Stimulated activated CD4-positive, alpha-beta T cell treated with anti-CD3 and anti-CD28 coated beads, TNF-alpha, amount 100 ng/mL, for 48 hours (primary cell): ENCODE results near the gene GP1BB.
A peak's percentile ranks its signal among the peaks of the same experiment; 100 is the strongest.
"Not testable (repeated sequence)": the region's sequence is repeated elsewhere in the genome, so short reads cannot be mapped to it uniquely, and the experiment has no call there.

Source experiments
- DNase-seq, 3 donors: peaks; one replicate each; pipeline ENCODE4 v3.0.0-alpha.2; 2020; ENCODE audit warnings: low read depth in 3 of 3

GP1BB gene

GRCh38 chr22:19726064-19726788 lies 2.9 kb downstream of the GP1BB start:
- not testable (repeated sequence) for DNase-seq

DNA sequence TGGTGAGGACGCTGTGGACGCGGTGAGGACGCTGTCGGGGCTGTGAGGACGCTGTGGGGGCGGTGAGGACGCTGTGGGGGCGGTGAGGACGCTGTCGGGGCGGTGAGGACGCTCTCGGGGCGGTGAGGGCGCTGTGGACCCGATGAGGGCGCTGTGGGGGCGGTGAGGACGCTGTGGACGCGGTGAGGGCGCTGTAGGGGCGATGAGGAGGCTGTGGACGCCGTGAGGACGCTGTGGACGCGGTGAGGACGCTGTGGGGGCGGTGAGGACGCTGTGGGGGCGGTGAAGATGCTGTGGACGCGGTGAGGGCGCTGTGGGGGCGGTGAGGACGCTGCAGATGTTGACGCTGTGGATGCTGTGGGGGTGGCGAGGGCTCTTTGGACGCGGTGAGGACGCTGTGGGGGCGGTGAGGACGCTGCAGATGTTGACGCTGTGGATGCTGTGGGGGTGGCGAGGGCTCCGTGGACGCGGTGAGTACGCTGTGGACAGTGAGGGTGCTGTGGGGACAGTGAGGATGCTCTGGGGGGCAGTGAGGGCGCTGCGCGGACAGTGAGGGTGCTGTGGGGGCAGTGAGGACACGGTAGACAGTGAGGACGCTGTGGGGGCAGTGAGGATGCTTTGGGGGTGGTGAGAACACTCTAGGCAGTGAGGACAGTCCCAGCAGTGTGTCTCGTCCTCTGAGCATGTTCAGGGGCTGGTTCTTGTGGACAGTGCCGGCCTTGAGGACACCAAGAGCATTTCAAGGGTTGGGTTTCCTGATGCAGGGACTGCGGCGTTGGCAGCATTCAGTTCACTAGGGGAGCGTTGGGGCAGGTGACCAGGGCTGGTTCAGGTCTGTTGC lies 4.2 kb downstream of the GP1BB start:
- no peak for DNase-seq

DNA sequence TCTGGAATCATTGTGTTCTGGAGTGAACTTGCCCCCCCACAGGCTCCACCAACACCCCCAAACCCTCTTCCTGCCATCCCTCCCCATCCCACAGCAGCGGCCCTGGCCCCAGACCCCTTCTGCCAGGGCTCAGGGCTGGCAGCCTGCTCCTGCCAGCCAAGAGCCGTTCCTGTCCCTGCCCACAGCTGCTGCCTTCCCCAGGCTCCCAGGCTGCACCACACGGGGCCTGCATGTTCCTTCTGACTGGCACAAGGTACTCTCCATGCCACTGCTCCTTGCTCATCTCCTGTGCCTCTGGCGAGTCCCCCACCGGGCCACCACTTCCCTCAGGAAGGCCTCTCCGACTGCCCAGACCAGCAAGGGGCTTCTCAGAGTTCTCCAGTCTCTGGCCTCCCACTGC lies 4.9 kb downstream of the GP1BB start:
- no peak for DNase-seq

GRCh38 chr22:19728836-19729235 lies 5.5 kb downstream of the GP1BB start:
- DNase-seq, result no peak

DNA sequence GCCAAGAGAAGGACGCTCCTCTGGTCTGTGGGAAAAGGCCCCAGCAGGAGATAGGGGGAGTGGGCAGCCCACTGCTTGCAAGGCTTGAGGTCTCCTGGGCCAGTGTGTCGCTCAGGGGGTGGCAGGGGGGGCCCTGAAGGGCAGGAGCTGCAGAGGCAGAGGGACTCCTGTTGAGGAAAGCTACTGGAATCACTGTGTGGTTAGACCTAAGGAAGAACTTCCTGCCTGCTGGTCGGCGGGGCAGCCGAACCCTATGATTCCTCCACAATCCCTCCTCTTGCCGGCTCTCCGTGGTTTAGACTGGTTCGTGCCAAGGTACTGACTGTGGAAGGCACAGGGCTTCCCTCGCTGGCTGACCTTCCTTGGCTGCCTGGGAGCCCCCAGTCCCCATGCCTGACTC lies 6.2 kb downstream of the GP1BB start:
- DNase-seq, result no peak

DNA sequence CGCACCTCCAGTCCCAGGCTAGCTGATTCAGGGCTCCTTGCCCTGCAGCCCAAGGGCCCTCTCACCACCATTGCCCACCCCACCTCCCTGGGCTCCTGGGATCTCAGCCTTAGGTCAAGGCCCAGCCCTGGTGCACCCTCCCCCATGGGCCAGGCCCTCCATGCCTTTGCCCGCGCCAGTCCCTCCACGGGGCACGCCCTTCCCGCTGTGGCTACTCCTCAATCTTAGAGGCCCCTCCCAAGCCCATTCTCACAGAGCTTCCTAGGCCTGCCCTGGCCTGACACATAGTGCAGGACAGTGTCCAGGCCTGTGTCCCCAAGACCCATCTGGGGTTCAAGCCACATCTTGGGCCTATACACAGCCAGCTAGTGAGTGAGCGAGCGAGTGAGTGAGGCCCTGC lies 6.9 kb downstream of the GP1BB start:
- no peak for DNase-seq

DNA sequence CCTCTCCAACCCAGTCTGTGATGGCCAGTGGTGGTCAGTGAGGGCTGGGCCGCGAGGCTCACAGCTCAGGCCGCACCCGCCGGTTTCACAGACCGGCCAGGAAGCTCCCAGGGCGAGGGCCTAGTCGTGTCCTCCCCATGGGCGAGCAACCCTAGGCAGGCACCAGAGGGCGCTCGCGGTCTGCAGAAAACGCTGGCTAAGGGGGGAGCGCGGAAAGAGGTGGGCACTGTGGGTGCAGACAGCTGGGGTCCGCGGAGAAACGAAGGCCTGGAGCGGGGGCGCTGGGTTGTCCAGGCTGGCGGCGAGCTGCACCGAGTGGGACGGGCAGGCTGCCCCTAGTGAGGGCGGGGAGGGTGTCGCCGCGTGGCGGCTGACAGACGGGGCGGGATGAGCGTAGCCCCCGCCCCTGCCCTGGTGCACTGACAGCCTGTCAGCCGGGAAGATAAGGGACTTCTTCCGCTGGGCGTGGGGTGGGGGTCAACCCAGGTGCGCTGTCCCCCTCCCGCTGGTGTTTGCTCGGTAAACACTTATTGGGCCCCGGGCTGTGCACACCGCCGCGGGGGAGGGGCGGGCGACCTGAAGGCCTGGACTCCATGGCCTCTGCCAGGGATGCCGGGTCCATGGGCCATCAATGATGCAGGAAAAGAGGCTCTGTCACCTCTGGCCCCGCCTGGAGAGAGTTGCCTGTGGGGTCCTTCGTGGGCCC lies 7.5 kb downstream of the GP1BB start:
- DNase-seq, result peak; percentile 55 to 77 (median 73)

DNA sequence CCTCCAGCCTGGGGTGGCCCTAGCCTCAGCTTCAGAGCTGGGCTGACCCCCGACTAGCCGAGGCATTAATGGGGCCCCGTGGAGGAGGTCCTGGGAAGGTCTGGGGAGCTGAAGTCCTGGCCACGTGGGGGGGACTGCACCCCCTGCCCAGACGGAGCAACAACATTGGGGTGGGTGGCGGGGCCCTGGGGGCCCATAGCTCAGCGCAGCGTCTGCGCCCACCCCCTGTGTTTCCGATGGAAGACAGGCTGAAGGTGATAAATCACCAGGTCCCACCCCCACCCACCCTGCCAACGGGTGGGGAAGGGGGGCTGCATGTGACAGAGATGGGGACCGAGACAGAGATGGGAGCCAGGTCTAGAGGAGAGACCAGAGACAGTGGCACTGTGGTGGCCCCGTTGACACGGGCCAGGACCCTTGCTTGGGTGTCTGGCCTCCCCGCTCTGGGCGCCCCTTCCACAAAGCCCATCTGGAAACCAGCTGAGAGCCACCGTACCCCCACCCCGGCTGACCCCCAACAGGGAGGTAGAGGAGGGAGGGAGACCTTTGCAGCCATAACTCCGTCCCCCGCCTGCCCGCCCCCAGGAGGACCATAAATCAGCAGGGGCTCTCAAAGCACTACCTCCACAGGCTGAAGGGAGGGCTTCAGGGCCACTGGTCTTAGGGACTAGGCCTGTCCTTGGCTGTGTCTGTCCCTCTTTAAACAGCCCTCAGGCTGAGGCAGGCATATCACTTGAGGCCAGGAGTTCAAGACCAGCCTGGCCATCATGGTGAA lies 8.2 kb downstream of the GP1BB start:
- no peak for DNase-seq

- DNase-seq, result no peak
These were observed 9.2 kb downstream of the GP1BB start for GRCh38 chr22:19732403-19733113.

GRCh38 chr22:19733755-19734154 lies 10.4 kb downstream of the GP1BB start:
- no peak for DNase-seq

DNA sequence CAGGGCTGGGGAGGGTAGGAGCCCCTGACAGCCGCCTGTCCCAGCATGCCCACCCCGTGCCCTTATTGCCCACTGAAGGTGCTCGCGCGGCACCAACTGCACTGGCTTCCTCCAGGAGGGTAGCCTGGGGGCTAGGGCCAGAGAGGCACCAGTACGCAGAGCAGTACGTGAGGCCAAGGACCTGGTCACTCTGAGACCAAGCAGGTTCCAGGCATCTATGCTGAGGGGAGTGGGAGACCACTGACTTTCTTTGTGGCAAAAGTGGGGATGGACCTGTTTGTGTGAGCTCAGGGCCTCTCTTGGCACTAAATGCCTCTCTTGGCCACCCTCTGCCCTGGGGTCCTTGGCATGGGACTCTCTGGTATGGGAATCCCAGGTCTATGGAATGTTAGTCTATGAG lies 10.8 kb downstream of the GP1BB start:
- DNase-seq, result no peak

DNA sequence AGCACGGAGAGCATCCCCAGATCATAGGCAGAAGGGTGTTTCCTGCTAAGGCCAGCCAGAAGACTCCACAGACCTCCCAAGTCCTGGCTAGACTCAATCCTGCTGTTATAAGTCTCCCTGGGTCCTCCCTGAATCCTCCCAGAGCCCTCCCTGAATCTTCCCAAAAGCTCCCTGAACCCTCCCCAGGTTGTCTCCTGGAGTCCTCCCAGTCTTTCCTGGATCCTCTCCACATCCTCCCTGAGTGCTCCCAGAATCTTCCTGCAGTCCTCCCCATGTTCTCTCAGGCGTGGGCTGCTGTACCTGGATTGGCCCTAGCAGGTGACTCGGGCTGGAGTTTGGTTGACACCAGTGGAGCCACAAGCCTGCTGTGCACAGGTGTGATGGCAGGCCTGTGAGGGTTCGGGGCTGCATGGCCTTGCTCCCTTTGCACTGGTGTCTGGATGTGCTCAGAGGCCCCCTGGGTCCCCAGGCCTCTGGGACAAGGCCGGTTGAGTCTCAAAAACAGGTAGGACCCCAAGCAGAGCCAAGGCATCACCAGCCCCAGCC lies 11.6 kb downstream of the GP1BB start:
- no peak for DNase-seq

DNA sequence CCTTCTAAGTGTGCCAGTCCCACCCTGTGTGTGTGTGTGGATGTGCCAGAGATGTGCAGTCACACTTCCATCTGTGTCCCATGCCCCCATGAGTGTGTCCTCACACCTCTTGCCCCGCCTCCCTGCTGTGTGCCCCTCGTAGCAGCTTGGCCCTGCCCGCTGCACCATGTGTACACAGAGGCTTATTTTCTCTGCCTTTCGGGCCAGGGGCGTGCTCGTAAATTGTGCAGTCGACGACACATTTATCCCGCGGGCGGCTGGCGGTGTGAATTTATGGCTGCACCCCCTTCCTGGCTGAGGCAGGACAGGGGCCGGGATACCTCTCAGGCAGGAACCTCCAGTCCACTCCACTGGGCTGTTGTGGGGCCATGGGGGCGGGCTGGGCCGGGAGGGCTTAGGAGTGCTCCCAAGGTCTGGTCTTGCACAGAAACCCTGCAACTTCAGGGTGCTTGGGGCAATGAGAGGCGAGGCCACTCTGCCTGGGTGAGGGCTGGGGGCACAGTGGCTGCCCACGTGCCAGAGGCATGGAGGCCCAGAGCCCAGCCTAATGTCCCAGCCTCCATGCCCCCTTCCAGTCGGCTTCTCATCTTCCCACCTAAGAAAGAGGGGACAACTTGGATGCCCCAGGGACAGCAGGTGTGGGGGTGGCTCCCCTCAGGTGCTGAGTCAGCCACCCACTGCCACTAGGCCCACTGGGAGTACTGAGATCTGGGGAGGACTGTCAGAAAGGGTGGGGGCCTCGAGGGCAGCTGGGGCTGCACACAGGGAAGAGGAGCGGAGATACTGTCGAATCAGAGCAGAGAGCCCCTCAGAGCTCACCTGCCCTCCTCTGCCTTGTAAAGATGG lies 12.5 kb downstream of the GP1BB start:
- DNase-seq, result no peak

DNA sequence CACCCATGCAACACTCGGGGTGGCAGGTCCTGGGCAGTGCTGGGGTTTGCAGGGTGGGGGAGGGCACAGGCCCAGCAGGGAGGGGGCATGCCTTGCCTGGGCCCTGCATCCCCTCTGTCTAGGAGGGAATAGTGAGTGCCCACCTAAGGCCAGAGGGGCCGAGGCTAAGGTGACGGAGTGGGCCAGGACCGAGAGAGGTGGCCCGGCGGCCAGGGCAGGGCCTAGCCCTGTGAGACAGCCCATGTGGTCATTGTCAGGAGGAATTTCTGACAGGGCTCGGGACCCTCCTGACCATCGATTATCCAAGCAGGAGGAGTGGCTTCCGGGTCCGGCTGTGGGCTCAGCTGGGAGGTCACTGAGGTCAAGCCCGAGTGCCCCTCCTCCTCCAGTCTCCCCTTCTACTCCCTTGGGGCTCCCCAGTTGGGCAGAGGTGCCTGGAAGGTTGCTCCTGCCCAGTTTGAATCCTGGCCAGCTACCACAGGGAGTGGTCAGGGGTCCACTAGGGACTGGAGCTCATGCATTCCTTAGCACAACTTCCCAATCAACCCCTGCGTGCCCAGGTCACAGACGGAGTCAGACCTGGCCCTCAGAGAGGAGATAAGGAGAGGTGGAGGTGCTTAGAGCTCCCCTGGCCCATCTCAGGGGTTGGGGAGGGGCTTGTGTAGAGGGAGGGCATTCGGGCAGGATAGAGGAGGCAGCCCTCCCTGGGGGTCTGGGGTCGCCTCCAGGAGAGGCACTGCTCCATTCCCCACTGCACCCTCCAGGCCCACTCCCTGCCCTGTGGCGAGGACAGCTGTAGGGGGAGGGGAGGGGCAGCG lies 14.7 kb downstream of the GP1BB start:
- DNase-seq, result no peak

- DNase-seq, result no peak
These were observed 15.5 kb downstream of the GP1BB start for GRCh38 chr22:19738664-19739447.

GRCh38 chr22:19739448-19739895 lies 16.1 kb downstream of the GP1BB start:
- no peak for DNase-seq

GRCh38 chr22:19739911-19740449 lies 16.6 kb downstream of the GP1BB start:
- DNase-seq, result no peak

GRCh38 chr22:19740586-19740985 lies 17.2 kb downstream of the GP1BB start:
- DNase-seq, result no peak
